ENCODE measurements around the gene PTTG1.
"Not testable (repeated sequence)": the region's sequence is repeated elsewhere in the genome, so short reads cannot be mapped to it uniquely, and the experiment has no call there.

Gene PTTG1

GRCh38 chr5:160423099-160423498 lies 1.4 kb downstream of the PTTG1 start:
- DNase-seq (ENCODE audit: low read depth): no peak

- no peak for DNase-seq (ENCODE audit: low read depth)
Measured at GRCh38 chr5:160427607-160428006, 6.0 kb downstream of the PTTG1 start.

- DNase-seq (ENCODE audit: low read depth): no peak
Measured at GRCh38 chr5:160432196-160432595, 10.5 kb downstream of the PTTG1 start.

- no peak for DNase-seq (ENCODE audit: low read depth)
Measured at GRCh38 chr5:160432787-160433186, 11.1 kb downstream of the PTTG1 start.

- DNase-seq (ENCODE audit: low read depth): no peak
Measured at GRCh38 chr5:160434022-160434531, 12.4 kb downstream of the PTTG1 start.

- no peak for DNase-seq (ENCODE audit: low read depth)
Measured at GRCh38 chr5:160435532-160435931, 13.9 kb downstream of the PTTG1 start.

GRCh38 chr5:160436017-160436416 lies 14.4 kb downstream of the PTTG1 start:
- DNase-seq (ENCODE audit: low read depth): no peak

GRCh38 chr5:160436661-160437060 lies 15.0 kb downstream of the PTTG1 start:
- not testable (repeated sequence) for DNase-seq (ENCODE audit: low read depth)

- no peak for DNase-seq (ENCODE audit: low read depth)
Measured at GRCh38 chr5:160437271-160437670, 15.6 kb downstream of the PTTG1 start.

GRCh38 chr5:160438316-160439204 lies 16.9 kb downstream of the PTTG1 start:
- DNase-seq (ENCODE audit: low read depth): peak; percentile 28

GRCh38 chr5:160439205-160439600 lies 17.5 kb downstream of the PTTG1 start:
- DNase-seq (ENCODE audit: low read depth): peak; percentile 90

- DNase-seq (ENCODE audit: low read depth): no peak
Measured at GRCh38 chr5:160441311-160441781, 19.7 kb downstream of the PTTG1 start.

GRCh38 chr5:160442824-160443431 lies 21.3 kb downstream of the PTTG1 start:
- no peak for DNase-seq (ENCODE audit: low read depth)

GRCh38 chr5:160444407-160444806 lies 22.8 kb downstream of the PTTG1 start:
- no peak for DNase-seq (ENCODE audit: low read depth)

- DNase-seq (ENCODE audit: low read depth): no peak
Measured at GRCh38 chr5:160445132-160445531, 23.5 kb downstream of the PTTG1 start.

- no peak for DNase-seq (ENCODE audit: low read depth)
Measured at GRCh38 chr5:160445751-160446150, 24.1 kb downstream of the PTTG1 start.

GRCh38 chr5:160448886-160449285 lies 27.2 kb downstream of the PTTG1 start:
- DNase-seq (ENCODE audit: low read depth): no peak

- no peak for DNase-seq (ENCODE audit: low read depth)
Measured at GRCh38 chr5:160449458-160449857, 27.8 kb downstream of the PTTG1 start.

GRCh38 chr5:160450164-160450932 lies 28.7 kb downstream of the PTTG1 start:
- no peak for DNase-seq (ENCODE audit: low read depth)

- DNase-seq (ENCODE audit: low read depth): no peak
Measured at GRCh38 chr5:160451281-160451680, 29.6 kb downstream of the PTTG1 start.

GRCh38 chr5:160452036-160452435 lies 30.4 kb downstream of the PTTG1 start:
- DNase-seq (ENCODE audit: low read depth): no peak

- DNase-seq (ENCODE audit: low read depth): no peak
Measured at GRCh38 chr5:160452795-160453194, 31.1 kb downstream of the PTTG1 start.

Measured in activated T-cell treated with anti-CD3 and anti-CD28 coated beads for 1 hour (primary cell).